ENCODE data around the gene COL5A1.
"Not testable (repeated sequence)": the region's sequence is repeated elsewhere in the genome, so short reads cannot be mapped to it uniquely, and the experiment has no call there.

Gene COL5A1

DNA sequence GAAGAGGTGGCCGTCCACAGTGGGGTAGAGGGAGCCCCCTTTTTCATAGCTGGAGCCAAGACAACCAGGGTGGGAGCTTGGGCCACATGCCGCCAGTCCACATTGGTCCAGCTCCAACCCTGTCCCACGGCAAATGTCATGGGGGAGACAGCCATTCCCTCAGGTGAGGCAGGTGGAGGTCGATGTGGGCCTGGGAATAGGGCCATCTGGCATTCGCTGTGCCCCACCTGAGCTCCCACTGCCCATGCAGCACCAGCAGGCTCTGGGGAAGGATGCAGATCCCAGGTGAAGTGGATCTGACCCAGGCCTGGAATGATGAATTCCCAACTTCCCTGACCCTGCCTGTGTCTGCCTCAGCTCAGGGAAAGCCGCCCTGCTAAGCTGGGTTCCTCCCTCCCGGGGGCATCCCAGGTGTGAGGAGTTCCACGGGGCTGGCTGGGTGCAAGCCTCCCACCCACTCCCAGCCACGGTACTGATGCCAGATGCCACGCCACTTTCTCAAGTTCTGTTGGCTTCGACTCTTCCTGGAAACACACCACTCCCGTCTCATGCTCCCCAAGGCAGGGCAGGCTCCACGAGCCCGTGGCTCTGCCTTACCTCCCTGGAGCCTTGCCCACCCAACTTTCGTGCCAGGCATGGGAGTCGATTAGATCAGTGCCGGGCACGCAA lies 213.8 kb downstream of the COL5A1 start:
- no peak for TF ChIP-seq POLR2A (IDR thresholded peaks at IDR 0.05; ENCODE audit: low read depth, low read length)
- DNase-seq (ENCODE audit: insufficient read length, low spot score) (no peak), FAIRE-seq (no peak)

DNA sequence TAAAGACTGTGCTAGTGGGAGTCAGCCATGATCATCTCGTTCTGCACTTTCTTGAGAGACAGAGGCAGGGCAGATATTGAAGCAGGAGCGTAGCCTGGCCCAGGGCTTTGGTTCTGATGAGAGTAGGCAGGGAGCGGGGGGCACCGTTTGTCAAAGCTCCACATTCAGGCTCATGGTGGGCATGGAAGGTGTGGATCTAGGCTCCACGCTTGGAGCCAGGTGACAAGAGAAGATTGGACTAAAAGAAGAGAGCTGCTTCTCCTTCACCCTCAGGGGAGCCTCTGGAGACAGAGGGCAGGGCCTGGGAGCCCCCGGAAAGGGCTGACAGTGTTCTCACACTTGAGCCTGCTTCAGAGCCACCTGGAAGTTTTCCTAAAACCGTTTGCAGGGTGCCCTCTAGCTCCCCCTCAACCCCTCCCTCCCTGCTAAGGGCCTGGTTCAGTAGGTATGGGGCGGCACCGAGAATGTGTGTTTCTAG lies 214.3 kb downstream of the COL5A1 start:
- TF ChIP-seq POLR2A (IDR thresholded peaks at IDR 0.05; ENCODE audit: low read depth, low read length) = no peak
- FAIRE-seq (no peak), DNase-seq (ENCODE audit: insufficient read length, low spot score) (no peak)

- not testable (repeated sequence) for FAIRE-seq; DNase-seq (ENCODE audit: insufficient read length, low spot score)
Observed at GRCh38 chr9:134857451-134857850, 215.8 kb downstream of the COL5A1 start.

- DNase-seq (ENCODE audit: insufficient read length, low spot score) (peak; percentile 80), FAIRE-seq (peak; percentile 38)
- TF ChIP-seq POLR2A (IDR thresholded peaks at IDR 0.05; ENCODE audit: low read depth, low read length) = no peak
Observed at GRCh38 chr9:134858051-134858841, 216.6 kb downstream of the COL5A1 start.

DNA sequence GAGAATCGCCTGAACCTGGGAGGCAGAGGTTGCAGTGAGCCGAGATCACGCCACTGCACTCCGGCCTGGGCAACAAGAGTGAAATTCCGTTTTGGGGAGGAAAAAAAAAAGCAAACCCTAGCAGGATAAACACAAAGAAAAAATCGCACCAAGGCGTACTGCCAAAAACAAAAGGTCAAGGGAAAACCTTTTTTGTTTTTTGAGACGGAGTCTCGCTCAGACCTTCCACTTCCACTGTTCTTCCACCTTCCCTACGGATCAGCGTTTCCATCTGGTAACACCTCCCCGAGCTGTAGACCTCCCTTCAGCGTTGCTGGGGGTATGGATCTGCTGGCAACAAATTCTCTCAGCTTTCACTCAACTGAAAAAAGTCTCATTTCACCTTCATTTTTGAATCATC lies 218.9 kb downstream of the COL5A1 start:
- no peak for TF ChIP-seq POLR2A (IDR thresholded peaks at IDR 0.05; ENCODE audit: low read depth, low read length)
- FAIRE-seq (no peak), DNase-seq (ENCODE audit: insufficient read length, low spot score) (no peak)

- no peak for TF ChIP-seq POLR2A (IDR thresholded peaks at IDR 0.05; ENCODE audit: low read depth, low read length)
- DNase-seq (ENCODE audit: insufficient read length, low spot score) (no peak), FAIRE-seq (no peak)
Observed at GRCh38 chr9:134861595-134862334, 220.2 kb downstream of the COL5A1 start.

GRCh38 chr9:134863306-134863902 lies 221.8 kb downstream of the COL5A1 start:
- DNase-seq (ENCODE audit: insufficient read length, low spot score) (peak; percentile 57), FAIRE-seq (no peak)
- TF ChIP-seq POLR2A (IDR thresholded peaks at IDR 0.05; ENCODE audit: low read depth, low read length) = no peak

- TF ChIP-seq POLR2A (IDR thresholded peaks at IDR 0.05; ENCODE audit: low read depth, low read length) = no peak
- FAIRE-seq (no peak), DNase-seq (ENCODE audit: insufficient read length, low spot score) (no peak)
Observed at GRCh38 chr9:134863941-134864820, 222.6 kb downstream of the COL5A1 start.

DNA sequence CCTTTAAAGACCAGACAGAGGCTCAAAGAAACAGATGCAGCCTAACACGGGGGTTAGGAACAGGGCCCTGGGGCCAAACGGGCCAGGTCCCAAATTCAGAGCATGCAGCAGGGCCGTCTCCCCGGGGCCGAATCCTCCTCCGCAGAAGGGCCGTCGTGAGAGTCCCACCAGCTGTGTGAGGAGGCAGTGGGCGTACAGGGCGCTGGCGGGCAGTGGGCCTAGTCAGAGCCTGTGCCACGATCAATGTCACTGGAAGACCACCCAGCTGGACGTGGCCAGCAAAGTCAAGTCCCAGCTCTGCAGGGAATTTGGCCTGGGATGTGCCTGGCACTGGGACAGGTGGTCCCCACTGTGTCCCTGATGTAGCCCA lies 223.2 kb downstream of the COL5A1 start:
- DNase-seq (ENCODE audit: insufficient read length, low spot score) = no peak
- FAIRE-seq = no peak
- no peak for TF ChIP-seq POLR2A (IDR thresholded peaks at IDR 0.05; ENCODE audit: low read depth, low read length)

DNA sequence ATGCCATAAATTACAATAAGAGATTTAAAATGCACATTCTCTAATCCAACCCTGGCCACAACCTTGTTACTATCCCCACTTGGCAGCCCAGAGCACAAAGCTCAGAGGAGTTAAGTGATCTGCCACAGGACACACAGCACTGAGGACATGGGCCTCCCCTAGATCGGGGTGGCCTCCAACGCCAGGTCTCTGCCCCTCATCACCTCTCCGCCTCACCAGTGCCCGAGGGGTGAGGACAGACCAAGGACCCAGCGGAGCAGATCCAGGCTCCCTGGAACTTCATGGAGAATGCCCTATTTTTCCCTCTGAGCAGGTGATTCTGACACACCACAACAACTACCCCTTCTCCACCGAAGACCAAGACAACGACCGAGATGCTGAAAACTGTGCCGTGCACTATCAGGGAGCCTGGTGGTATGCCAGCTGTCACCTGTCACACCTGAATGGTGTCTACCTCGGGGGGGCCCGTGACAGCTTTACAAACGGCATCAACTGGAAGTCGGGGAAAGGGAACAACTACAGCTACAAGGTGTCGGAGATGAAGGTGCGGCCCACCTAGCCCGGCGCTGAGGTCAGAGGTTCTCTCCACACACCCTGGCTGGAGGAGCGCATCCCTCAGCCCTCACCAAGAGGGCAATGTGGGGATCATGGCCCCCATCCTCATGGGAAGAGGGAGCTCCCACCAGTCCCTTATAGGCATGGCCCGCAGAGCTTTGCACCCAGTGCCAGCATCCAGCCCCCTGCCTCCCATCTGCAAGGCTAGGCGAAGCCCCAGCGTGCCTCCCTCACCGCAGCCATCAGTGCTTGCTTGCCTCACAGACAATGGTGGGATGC lies 226.5 kb downstream of the COL5A1 start:
- DNase-seq (ENCODE audit: insufficient read length, low spot score) = no peak
- no peak for TF ChIP-seq POLR2A (IDR thresholded peaks at IDR 0.05; ENCODE audit: low read depth, low read length)
- no peak for FAIRE-seq

DNA sequence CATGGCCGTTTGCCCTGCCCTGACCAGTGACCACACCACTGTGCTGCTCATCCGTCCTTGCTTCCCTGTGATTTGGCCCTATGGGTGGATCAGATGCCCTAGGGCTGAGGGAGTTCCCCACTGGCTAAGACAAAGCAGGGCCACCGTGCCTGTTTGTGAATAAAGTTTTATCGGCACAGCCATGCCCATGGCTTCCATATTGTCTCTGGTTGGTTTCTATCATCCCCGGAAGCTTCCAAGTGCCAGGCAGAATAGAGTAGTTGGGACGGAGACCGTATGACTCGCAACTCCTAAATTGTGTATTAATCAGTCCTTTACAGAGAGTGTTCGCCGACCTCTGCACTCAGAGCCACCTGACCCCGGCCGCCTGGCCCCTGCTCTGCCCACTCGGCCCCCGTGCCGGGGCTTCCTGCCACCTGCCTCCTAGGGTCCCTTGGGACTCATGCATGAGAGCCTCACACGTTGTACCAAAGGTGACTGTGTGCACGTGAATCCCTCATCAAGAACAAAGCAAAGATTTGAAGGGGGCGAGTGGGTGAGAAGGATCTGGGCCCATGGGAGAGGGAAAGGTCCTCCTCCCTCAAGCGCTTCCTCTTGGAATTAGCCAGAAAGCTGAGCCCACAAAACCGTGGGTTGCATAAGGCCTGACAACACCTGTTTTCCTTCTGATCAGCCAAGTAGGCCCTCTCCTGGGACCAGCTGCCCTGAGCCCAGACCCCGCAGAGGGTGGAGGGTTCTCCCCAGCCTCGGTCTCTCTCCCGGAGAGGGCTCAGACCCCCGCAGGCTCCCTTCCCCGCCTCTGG lies 227.3 kb downstream of the COL5A1 start:
- DNase-seq (ENCODE audit: insufficient read length, low spot score) = no peak
- no peak for TF ChIP-seq POLR2A (IDR thresholded peaks at IDR 0.05; ENCODE audit: low read depth, low read length)
- FAIRE-seq = no peak

All from H54 (cell line).